Neural progenitor cell (in vitro differentiated cells): ENCODE data around the gene CNTN5.

Source experiments
- CTCF ChIP-seq: fragments of 200-600 bp; sonication (generic); IDR thresholded peaks from 2 replicates; pipeline ENCODE4 v1.5.1; 2017; ENCODE audit warnings: antibody characterized with exemption, mild to moderate bottlenecking
- EZH2 ChIP-seq: fragments of 200-600 bp; sonication (generic); IDR thresholded peaks from 2 replicates; pipeline ENCODE4 v1.6.1; 2017; ENCODE audit warnings: antibody characterized with exemption, mild to moderate bottlenecking, moderate library complexity
- EZH2phosphoT487 ChIP-seq: fragments of 200-600 bp; sonication (generic); IDR thresholded peaks from 2 replicates; pipeline ENCODE4 v1.6.1; 2017; ENCODE audit warnings: antibody characterized with exemption

GRCh38 chr11:100008417-100008816, 987.7 kb downstream of the CNTN5 start:
- TF ChIP-seq EZH2 (no peak), EZH2phosphoT487 (no peak), CTCF (no peak)
